Heart left ventricle (tissue), 16 donors: Measurements from ENCODE around the gene ANGPTL8. TPM values are rescaled to one million over a fixed set of nuclear protein-coding genes. Genes with fewer than 3 reads are reported as not detected.

Experiments
- ATAC-seq, 4 donors: fragments of 200-7000 bp; cut with Tn5 transposase; one replicate each; pipeline ENCODE4 v1.9.1; 2020 to 2022; ENCODE audit warnings: moderate library complexity in 4 of 4, mild to moderate bottlenecking in 3 of 4, moderate number of reproducible peaks in 1 of 4
- DNase-seq, 5 donors: peaks; one replicate each; pipeline ENCODE4 v3.0.0-alpha.2; 2020
- H3K27ac ChIP-seq, 12 donors: fragments of 200-600 bp; sonication (generic) in 4 of 12; one replicate each; pipeline versions ENCODE4 v1.5.0 to v1.8.0; 2016 to 2022; ENCODE audit warnings: mild to moderate bottlenecking in 2 of 12
- H3K27me3 ChIP-seq, 9 donors: fragments of 200-600 bp; sonication (generic) in 2 of 9; one replicate each; pipeline versions ENCODE4 v1.5.1 to v1.8.0; 2016 to 2022; ENCODE audit warnings: mild to moderate bottlenecking in 3 of 9
- H3K36me3 ChIP-seq, 9 donors: fragments of 200-600 bp; sonication (generic) in 2 of 9; one replicate each; pipeline versions ENCODE4 v1.5.0 to v1.8.0; 2018 to 2022; ENCODE audit warnings: mild to moderate bottlenecking in 2 of 9
- H3K4me1 ChIP-seq, 12 donors: fragments of 200-600 bp; sonication (generic) in 4 of 12; one replicate each; pipeline versions ENCODE4 v1.5.0 to v1.8.0; 2016 to 2022; ENCODE audit warnings: mild to moderate bottlenecking in 3 of 12
- H3K4me3 ChIP-seq, 12 donors: fragments of 200-600 bp; sonication (generic) in 4 of 12; one replicate each; pipeline versions ENCODE4 v1.5.0 to v1.8.0; 2017 to 2022; ENCODE audit warnings: mild to moderate bottlenecking in 9 of 12, moderate library complexity in 4 of 12
- H3K9me3 ChIP-seq, 12 donors: fragments of 200-600 bp; sonication (generic) in 4 of 12; one replicate each; pipeline versions ENCODE4 v1.5.0 to v1.8.0; 2016 to 2022; ENCODE audit warnings: mild to moderate bottlenecking in 1 of 12
- CTCF ChIP-seq, 12 donors: fragments of 200-600 bp; sonication (generic) in 4 of 12; IDR thresholded peaks; one replicate each; pipeline versions ENCODE4 v1.5.0 to v1.8.0; 2018 to 2022; ENCODE audit warnings: antibody characterized with exemption in 12 of 12, mild to moderate bottlenecking in 5 of 12
- POLR2A ChIP-seq, 2 donors: fragments of 450-650 bp; IDR thresholded peaks; one replicate each; pipeline ENCODE4 v1.6.1; 2017; ENCODE audit warnings: antibody characterized with exemption in 2 of 2, mild to moderate bottlenecking in 2 of 2, moderate library complexity in 2 of 2
- WGBS, 4 donors: extraction: QIAGEN DNeasy Blood & Tissue Kit in 2 of 4; methylation state at CpG; one replicate each; pipeline versions ENCODE4 v1.1.5 to v1.1.7; 2013 to 2018; 5-methylcytosine and 5-hydroxymethylcytosine counted together
- intact Hi-C, 10 donors: fragments of 100-400 bp; cut with DNase I; formaldehyde crosslinking; loops; one replicate each; pipeline versions ENCODE4 v1.11.1 to v1.14.2; 2022
- polyA plus RNA-seq, 2 donors: library from polyadenylated mRNA; stranded (reverse); fragments of 200-250 nt; gene quantifications; one replicate each; pipeline ENCODE4 v1.2.3, GENCODE V29; 2013
- total RNA-seq, 9 donors: library from RNA; depleted of rRNA in 2 of 9; stranded (reverse); fragments of >200 nt in 2 of 9; fragmentation: NEBNext Ultra II Directional in 3 of 9; extraction: Animal tissue kit (Norgen Biotek cat#: 25700) in 3 of 9; gene quantifications; one replicate each; pipeline versions ENCODE4 v1.1.0 to v1.2.4, GENCODE V29; 2016 to 2023
- donor health status: ischemic (EF 13 %, LVEDD 7.1; RV severe dilation, severe dysfunction).
- donor health status: healthy with polysubstance abuse.
- donor health status: DM: no; HTN: yes; CAD: no.
- donor health status: DM: no; HTN: no; CAD: no.
- donor health status: ischemic (EF 25% LVEDD 6.9; RV normal size, moderate dysfunction).
- donor health status: ischemic (EF 25% LVEDD 5.7; RV mildly dilated, moderate dysfunction).
- donor health status: healthy.
- donor health status: DM: yes; HTN: yes; CAD: no.
- donor health status: ischemic (EF 35%, LVEDD 5.7; RV mildly dilated, moderate dysfunction).
- donor health status: nonischemic (EF 11% LVEDD 7.7; RV severe dilation, severe dysfunction).
- donor health status: DM: yes; HTN: yes; CAD: no.
- donor health status: PGD.
- donor health status: ischemic (EF 29% LVEDD 5.4; RV normal size, mild dysfunction).
- donor health status: nonischemic (EF 23%, LVEDD 6.1; RV moderate dilation, normal function).

ANGPTL8 gene
- total and polyA plus RNA-seq, 11 donors, result 0.61 to 10.2 (median 6.3) TPM; not detected in 8

- Histone ChIP-seq H3K4me1 (peaks cover 4 to 42% (median 22%) of the 10 kb centered on the region in 12 donors), H3K27me3 (no peaks in the 10 kb centered on the region), H3K36me3 (peaks cover 0 to 90% (median 55%) of the 10 kb centered on the region in 9 donors), H3K9me3 (peaks cover 0 to 15% (median 3%) of the 10 kb centered on the region in 12 donors), H3K4me3 (no peak overlapping the region), H3K27ac (peak overlapping the region in 11 of 12 donors; percentile 60 to 89 (median 77))
- TF ChIP-seq POLR2A (IDR thresholded peaks at IDR 0.05) (peak in 1 of 2 donors; percentile 39), CTCF (IDR thresholded peaks at IDR 0.05) (peak; percentile 80 to 97 (median 90))
- 34 to 54% (median 39%) methylated on average over 20 to 48 of the region's 48 CpGs for WGBS, 4 donors
- intact Hi-C loops, result loop anchor here in 7 of 10 donors (2.0 to 5.0 kb wide), 4 partner anchors 36 to 46 kb away; no protein-coding TSS in a partner anchor
- ATAC-seq (peak; percentile 87 to 94 (median 90)), DNase-seq (peak; percentile 94 to 98 (median 95))
Observed at GRCh38 chr19:11242864-11243797, 3.7 kb downstream of the ANGPTL8 start.

GRCh38 chr19:11243798-11244169 lies 4.4 kb downstream of the ANGPTL8 start:
- no peaks in the 10 kb centered on the region for H3K27me3 ChIP-seq
- peaks cover 0 to 12% (median 2%) of the 10 kb centered on the region in 12 donors for H3K9me3 ChIP-seq
- intact Hi-C loops, result loop anchor here in 7 of 10 donors (2.0 to 5.0 kb wide), 4 partner anchors 35 to 45 kb away; no protein-coding TSS in a partner anchor
- peaks cover 0 to 90% (median 52%) of the 10 kb centered on the region in 9 donors for H3K36me3 ChIP-seq
- H3K27ac ChIP-seq, result peak overlapping the region in 11 of 12 donors; percentile 60 to 89 (median 77)
- ATAC-seq (no peak), DNase-seq (no peak)
- no peak overlapping the region for H3K4me3 ChIP-seq
- WGBS, 4 donors, result 87 to 94% (median 91%) methylated on average over 7 of the region's 7 CpGs
- TF ChIP-seq CTCF (IDR thresholded peaks at IDR 0.05) (no peak), POLR2A (IDR thresholded peaks at IDR 0.05) (no peak)
- peaks cover 4 to 47% (median 28%) of the 10 kb centered on the region in 12 donors for H3K4me1 ChIP-seq

GRCh38 chr19:11244846-11245589 lies 5.6 kb downstream of the ANGPTL8 start:
- no peaks in the 10 kb centered on the region for H3K9me3 ChIP-seq
- H3K27ac ChIP-seq, result peak overlapping the region in 9 of 12 donors; percentile 9 to 95 (median 84)
- H3K36me3 ChIP-seq, result peaks cover 0 to 89% (median 45%) of the 10 kb centered on the region in 9 donors
- 93 to 95% (median 95%) methylated on average over 5 of the region's 5 CpGs for WGBS, 4 donors
- intact Hi-C loops, result loop anchor here in 3 of 10 donors (5.0 kb wide), 1 partner anchor 42 kb away; no protein-coding TSS in a partner anchor
- H3K4me3 ChIP-seq, result no peak overlapping the region
- no peak for ATAC-seq
- TF ChIP-seq POLR2A (IDR thresholded peaks at IDR 0.05) (no peak), CTCF (IDR thresholded peaks at IDR 0.05) (no peak)
- H3K4me1 ChIP-seq, result peaks cover 4 to 47% (median 28%) of the 10 kb centered on the region in 12 donors
- DNase-seq, result peak in 1 of 5 donors; percentile 33
- no peaks in the 10 kb centered on the region for H3K27me3 ChIP-seq
